HCT116 (cell line): ENCODE data around the gene GPBAR1. TPM values are rescaled to one million over a fixed set of nuclear protein-coding genes. Genes with fewer than 3 reads are reported as not detected.

ENCODE experiments used
- ATAC-seq: fragments of 200-7000 bp; cut with Tn5 transposase; 2 replicates; pipeline ENCODE4 v1.9.1; 2020; ENCODE audit warnings: mild to moderate bottlenecking, moderate library complexity
- BruUV-seq: library from RNA; stranded (reverse); fragments of 400-500 nt; replicated peaks from 2 replicates; lab custom pipeline; 2021; lab: Mats Ljungman, UMichigan
- CTCF ChIA-PET: fragments of 300-600 bp; sonication (Branson Sonifier 250); formaldehyde crosslinking; loops from one replicate; lab custom pipeline; 2021; ENCODE audit warnings: antibody characterized with exemption; lab: Charles Lee
- POLR2A ChIA-PET: fragments of 300-600, 350-600 bp; sonication (Branson Sonifier 250); formaldehyde crosslinking; loops from one replicate; lab custom pipeline; 2021; ENCODE audit warnings: antibody characterized with exemption; lab: Charles Lee
- RAD21 ChIA-PET, 2 experiments: fragments of 300-600 bp; sonication (Branson Sonifier 250); formaldehyde crosslinking; loops; one replicate each; lab custom pipeline; 2023; ENCODE audit warnings: low total read pairs in 2 of 2; ENCODE audit not compliant: uncharacterized antibody in 2 of 2, unreplicated experiment in 2 of 2, low non-redundant PET in 1 of 2; lab: Charles Lee
- DNase-seq: peaks from one replicate; pipeline ENCODE4 v3.0.0-alpha.2; 2010; ENCODE audit warnings: low read depth, low spot score
- H2AFZ ChIP-seq: fragments of 200-600 bp; shearing (Covaris generic), sonication (generic); 2 replicates; pipeline ENCODE4 v1.6.1; 2017; ENCODE audit warnings: low read depth, mixed run types, mixed read lengths, antibody characterized with exemption, low read length; ENCODE audit not compliant: poor library complexity, severe bottlenecking
- H3K27ac ChIP-seq: 2 replicates; pipeline ENCODE4 v1.5.1; 2012; ENCODE audit warnings: low read depth, low read length
- H3K27me3 ChIP-seq: fragments of 200-600 bp; sonication (generic); 2 replicates; pipeline ENCODE4 v1.6.1; 2016; ENCODE audit warnings: mixed run types, low read length, mixed read lengths; ENCODE audit not compliant: insufficient read depth
- H3K36me3 ChIP-seq, 2 experiments: fragments of 200-500 bp in 1 of 2; fragments of 200-600 bp in 1 of 2; sonication (Bioruptor generic) in 1 of 2; sonication (generic) in 1 of 2; 2 replicates each; pipeline versions ENCODE4 v1.5.1 to v1.6.1; 2014 to 2016; ENCODE audit warnings: low read length in 2 of 2, inconsistent platforms in 1 of 2, mixed read lengths in 1 of 2, mixed run types in 1 of 2; ENCODE audit not compliant: insufficient read depth in 2 of 2, control insufficient read depth in 1 of 2
- H3K4me1 ChIP-seq, 2 experiments: fragments of 200-600 bp in 1 of 2; sonication (generic) in 1 of 2; 2 replicates each; pipeline versions ENCODE4 v1.5.1 to v1.6.1; 2012 to 2017; ENCODE audit warnings: low read length in 2 of 2, inconsistent platforms in 1 of 2, mild to moderate bottlenecking in 1 of 2, mixed read lengths in 1 of 2, mixed run types in 1 of 2, moderate library complexity in 1 of 2; ENCODE audit not compliant: insufficient read depth in 2 of 2, control insufficient read depth in 1 of 2
- H3K4me2 ChIP-seq: fragments of 200-600 bp; sonication (generic); 2 replicates; pipeline ENCODE4 v1.6.1; 2017; ENCODE audit warnings: mixed run types, low read length, mixed read lengths
- H3K4me3 ChIP-seq, 2 experiments: fragments of 200-600 bp in 1 of 2; sonication (generic) in 1 of 2; replicated peaks in 1 of 2; 2 replicates each; pipeline ENCODE4 v1.5.1; 2011 to 2016; ENCODE audit warnings: low read length in 2 of 2, control low read depth in 1 of 2, low read depth in 1 of 2, mild to moderate bottlenecking in 1 of 2, mixed read lengths in 1 of 2, mixed run types in 1 of 2
- H3K79me2 ChIP-seq: fragments of 200-600 bp; sonication (generic); 2 replicates; pipeline ENCODE4 v1.6.1; 2017; ENCODE audit warnings: mild to moderate bottlenecking, mixed run types, low read length, moderate library complexity, mixed read lengths; ENCODE audit not compliant: insufficient read depth
- H3K9ac ChIP-seq: fragments of 200-600 bp; sonication (generic); 2 replicates; pipeline ENCODE4 v1.6.1; 2016; ENCODE audit warnings: low read length, mixed read lengths
- H3K9me2 ChIP-seq: fragments of 200-600 bp; sonication (generic), shearing (Covaris generic); 2 replicates; pipeline ENCODE4 v1.6.1; 2017; ENCODE audit warnings: mixed run types, mild to moderate bottlenecking, moderate library complexity; ENCODE audit not compliant: insufficient read depth
- H3K9me3 ChIP-seq, 2 experiments: fragments of 200-500 bp in 1 of 2; fragments of 200-600 bp in 1 of 2; sonication (Bioruptor generic) in 1 of 2; sonication (generic) in 1 of 2; 2 replicates each; pipeline ENCODE4 v1.6.1; 2014 to 2017; ENCODE audit warnings: low read length in 2 of 2, mixed read lengths in 2 of 2, inconsistent platforms in 1 of 2, low read depth in 1 of 2, mild to moderate bottlenecking in 1 of 2, mixed run types in 1 of 2, moderate library complexity in 1 of 2; ENCODE audit not compliant: control insufficient read depth in 1 of 2, insufficient read depth in 1 of 2
- H4K20me1 ChIP-seq: fragments of 200-600 bp; sonication (generic), shearing (Covaris generic); 2 replicates; pipeline ENCODE4 v1.6.1; 2017; ENCODE audit warnings: mixed run types, mild to moderate bottlenecking, moderate library complexity; ENCODE audit not compliant: insufficient read depth
- ATF3 ChIP-seq: IDR thresholded peaks from 2 replicates; pipeline ENCODE4 v1.6.1; 2012
- CEBPB ChIP-seq: IDR thresholded peaks from 2 replicates; pipeline ENCODE4 v1.6.1; 2012; ENCODE audit warnings: low read depth
- REST ChIP-seq: IDR thresholded peaks from 2 replicates; pipeline ENCODE4 v1.6.1; 2012; ENCODE audit warnings: low read depth
- TCF7L2 ChIP-seq: IDR thresholded peaks from 2 replicates; pipeline ENCODE4 v1.7.0; 2011; ENCODE audit warnings: borderline replicate concordance, inconsistent platforms; ENCODE audit not compliant: insufficient read depth, insufficient read length; ENCODE audit errors: extremely low read depth
- ZBTB33 ChIP-seq: IDR thresholded peaks from 2 replicates; pipeline ENCODE4 v1.6.1; 2011; ENCODE audit warnings: mild to moderate bottlenecking, low read length, moderate library complexity; ENCODE audit not compliant: insufficient replicate concordance; ENCODE audit errors: extremely low read depth
- intact Hi-C: fragments of 100-400 bp; cut with micrococcal nuclease; formaldehyde crosslinking; loops from 2 replicates; pipeline ENCODE4 v1.10.0; 2022
- total RNA-seq: library from RNA; stranded (reverse); gene quantifications from one replicate; pipeline ENCODE4 v1.2.1, GENCODE V29; 2021; ENCODE audit not compliant: unreplicated experiment

GPBAR1 gene
- total RNA-seq, 1 experiment from 2014 or later: 0.27 TPM

- Histone ChIP-seq H3K4me2 (no peak overlapping the region), H3K9ac (no peak overlapping the region), H3K9me2 (no peaks in the 10 kb centered on the region), H3K4me3 (no peak overlapping the region), H3K9me3 (no peaks in the 10 kb centered on the region), H3K27me3 (no peaks in the 10 kb centered on the region), H3K36me3 (peaks cover 12 to 14% of the 10 kb centered on the region in 2 experiments; a peak in 3 of 4 replicates), H4K20me1 (no peaks in the 10 kb centered on the region), H3K27ac (no peak overlapping the region), H3K79me2 (no peaks in the 10 kb centered on the region), H3K4me1 (peaks cover 0 to 5% of the 10 kb centered on the region in 2 experiments; a peak in 1 of 4 replicates), H2AFZ (no peak overlapping the region)
- TF ChIP-seq TCF7L2 (no peak), CEBPB (no peak), REST (no peak), ZBTB33 (no peak), ATF3 (no peak)
- RAD21 ChIA-PET: no interaction called here
- DNase-seq (no peak), ATAC-seq (no peak)
- CTCF ChIA-PET: interaction anchor here (0.8 kb wide), 1 partner anchor 10 kb away, joined by 3 read pairs; no protein-coding TSS in a partner anchor
- intact Hi-C loops: no loop called here
- no TSS peak for BruUV-seq
- POLR2A ChIA-PET: no interaction called here
Observed at GRCh38 chr2:218262631-218263586, 2.1 kb downstream of the GPBAR1 start.
